Liver (tissue), 9 donors: ENCODE data around the gene COL19A1. TPM values are rescaled to one million over a fixed set of nuclear protein-coding genes. Genes with fewer than 3 reads are reported as not detected.

Experiments used
- DNase-seq: peaks from one replicate; pipeline ENCODE4 v3.0.0-alpha.2; 2017; ENCODE audit warnings: low spot score
- H3K27ac ChIP-seq, 2 donors: one replicate each; pipeline ENCODE4 v1.7.0; 2013; ENCODE audit warnings: inconsistent platforms in 2 of 2, low read length in 2 of 2, control low read depth in 1 of 2, low read depth in 1 of 2, mild to moderate bottlenecking in 1 of 2
- H3K27me3 ChIP-seq, 4 donors: one replicate each; pipeline versions ENCODE4 v1.6.1 to v1.7.0; 2013; ENCODE audit warnings: low read length in 3 of 4, inconsistent platforms in 1 of 4, mild to moderate bottlenecking in 1 of 4, moderate library complexity in 1 of 4; ENCODE audit not compliant: control insufficient read depth in 4 of 4, insufficient read depth in 4 of 4
- H3K36me3 ChIP-seq, 4 donors: one replicate each; pipeline versions ENCODE4 v1.6.1 to v1.7.0; 2013; ENCODE audit warnings: low read length in 3 of 4, mild to moderate bottlenecking in 3 of 4, low read depth in 1 of 4, moderate library complexity in 1 of 4; ENCODE audit not compliant: control insufficient read depth in 4 of 4, insufficient read depth in 3 of 4
- H3K4me1 ChIP-seq, 4 donors: one replicate each; pipeline versions ENCODE4 v1.6.1 to v1.7.0; 2013; ENCODE audit warnings: low read length in 3 of 4, mild to moderate bottlenecking in 3 of 4, moderate library complexity in 1 of 4; ENCODE audit not compliant: control insufficient read depth in 4 of 4, insufficient read depth in 4 of 4
- H3K4me3 ChIP-seq, 3 donors: one replicate each; pipeline versions ENCODE4 v1.6.1 to v1.7.0; 2013; ENCODE audit warnings: low read length in 3 of 3, control low read depth in 1 of 3, low read depth in 1 of 3, mild to moderate bottlenecking in 1 of 3
- H3K9ac ChIP-seq, 2 donors: one replicate each; pipeline ENCODE4 v1.7.0; 2013; ENCODE audit warnings: low read length in 2 of 2, mild to moderate bottlenecking in 2 of 2, moderate library complexity in 2 of 2, control low read depth in 1 of 2, low read depth in 1 of 2
- H3K9me3 ChIP-seq, 4 donors: one replicate each; pipeline versions ENCODE4 v1.6.1 to v1.7.0; 2013; ENCODE audit warnings: low read length in 3 of 4; ENCODE audit not compliant: control insufficient read depth in 4 of 4
- ATF3 ChIP-seq: IDR thresholded peaks from 2 replicates; pipeline ENCODE4 v1.6.1; 2016; ENCODE audit warnings: antibody characterized with exemption
- CTCF ChIP-seq: fragments of 150-350 bp; IDR thresholded peaks from 2 replicates; pipeline ENCODE4 v1.5.1; 2017; ENCODE audit warnings: improper control_type of control experiment, low read depth, low read length; ENCODE audit not compliant: missing input control
- EGR1 ChIP-seq, 2 donors: IDR thresholded peaks; 2 replicates each; pipeline ENCODE4 v1.6.1; 2016 to 2018; ENCODE audit warnings: antibody characterized with exemption in 2 of 2, low read depth in 2 of 2
- FOXA1 ChIP-seq: IDR thresholded peaks from 2 replicates; pipeline ENCODE4 v1.6.1; 2016; ENCODE audit warnings: antibody characterized with exemption
- FOXA2 ChIP-seq: IDR thresholded peaks from 2 replicates; pipeline ENCODE4 v1.6.1; 2016; ENCODE audit warnings: antibody characterized with exemption
- GABPA ChIP-seq, 2 donors: IDR thresholded peaks in 1 of 2; conservative IDR thresholded peaks in 1 of 2; 2 replicates each; pipeline ENCODE4 v1.6.1; 2016; ENCODE audit warnings: antibody characterized with exemption in 2 of 2, mild to moderate bottlenecking in 1 of 2, moderate library complexity in 1 of 2
- HNF4A ChIP-seq, 2 donors: conservative IDR thresholded peaks; 2 replicates each; pipeline ENCODE4 v1.6.1; 2016; ENCODE audit warnings: antibody characterized with exemption in 2 of 2, mild to moderate bottlenecking in 2 of 2
- HNF4G ChIP-seq: IDR thresholded peaks from 2 replicates; pipeline ENCODE4 v1.6.1; 2016; ENCODE audit warnings: antibody characterized with exemption
- JUND ChIP-seq, 2 donors: IDR thresholded peaks; 2 replicates each; pipeline ENCODE4 v1.6.1; 2016; ENCODE audit warnings: antibody characterized with exemption in 2 of 2
- MAX ChIP-seq: IDR thresholded peaks from 2 replicates; pipeline ENCODE4 v1.6.1; 2016; ENCODE audit warnings: antibody characterized with exemption
- NR2F2 ChIP-seq: IDR thresholded peaks from 2 replicates; pipeline ENCODE4 v1.6.1; 2016; ENCODE audit warnings: antibody characterized with exemption
- RAD21 ChIP-seq, 2 donors: IDR thresholded peaks; 2 replicates each; pipeline ENCODE4 v1.6.1; 2016; ENCODE audit warnings: antibody characterized with exemption in 2 of 2, mild to moderate bottlenecking in 2 of 2
- REST ChIP-seq: IDR thresholded peaks from 2 replicates; pipeline ENCODE4 v1.6.1; 2016; ENCODE audit warnings: antibody characterized with exemption, mild to moderate bottlenecking
- RXRA ChIP-seq, 2 donors: IDR thresholded peaks; 2 replicates each; pipeline ENCODE4 v1.6.1; 2017 to 2018; ENCODE audit warnings: antibody characterized with exemption in 2 of 2, mild to moderate bottlenecking in 1 of 2
- SP1 ChIP-seq: IDR thresholded peaks from 2 replicates; pipeline ENCODE4 v1.6.1; 2018; ENCODE audit warnings: antibody characterized with exemption, mild to moderate bottlenecking
- TAF1 ChIP-seq: conservative IDR thresholded peaks from 2 replicates; pipeline ENCODE4 v1.6.1; 2016; ENCODE audit warnings: antibody characterized with exemption, mild to moderate bottlenecking
- YY1 ChIP-seq: IDR thresholded peaks from 2 replicates; pipeline ENCODE4 v1.6.1; 2016; ENCODE audit warnings: antibody characterized with exemption, mild to moderate bottlenecking
- ZBTB33 ChIP-seq: IDR thresholded peaks from 2 replicates; pipeline ENCODE4 v1.6.1; 2016; ENCODE audit warnings: antibody characterized with exemption
- WGBS: extraction: QIAGEN DNeasy Blood & Tissue Kit; methylation state at CpG from one replicate; pipeline ENCODE4 v1.1.7; 2013; 5-methylcytosine and 5-hydroxymethylcytosine counted together
- polyA plus RNA-seq, 2 donors: library from polyadenylated mRNA; stranded (reverse) in 1 of 2; unstranded in 1 of 2; fragments of 200-250 nt in 1 of 2; fragments of >200 nt in 1 of 2; fragmentation: Nextera tagmentation in 1 of 2; extraction: Ambion mirVana in 1 of 2; gene quantifications; one replicate each; pipeline versions ENCODE4 v1.2.1 to v1.2.3, GENCODE V29; 2013 to 2015
- total RNA-seq, 2 donors: library from RNA; depleted of rRNA; stranded (reverse); fragments of >200 nt; gene quantifications; one replicate each; pipeline ENCODE4 v1.2.3, GENCODE V29; 2014
- donor health status: healthy.
- donor health status: healthy.
- donor health status: healthy.
- donor health status: healthy.
- donor health status: healthy.

The COL19A1 gene
- total and polyA plus RNA-seq, 4 donors = 0.25 to 0.51 TPM; not detected in 2

GRCh38 chr6:70129341-70129740 is 263.0 kb downstream of the COL19A1 start:
- Histone ChIP-seq H3K4me3 (no peak overlapping the region), H3K9me3 (no peaks in the 10 kb centered on the region), H3K27me3 (no peaks in the 10 kb centered on the region), H3K27ac (no peak overlapping the region), H3K4me1 (no peaks in the 10 kb centered on the region), H3K9ac (no peak overlapping the region), H3K36me3 (no peaks in the 10 kb centered on the region)
- no peak for DNase-seq
- 93% methylated on average over 3 of the region's 3 CpGs for WGBS
- no peak for TF ChIP-seq ATF3
- no peak for TF ChIP-seq TAF1
- no peak for TF ChIP-seq NR2F2
- no peak for TF ChIP-seq GABPA (IDR thresholded peaks at IDR 0.05 in 1 of 2, conservative IDR thresholded peaks at IDR 0.05 in 1 of 2)
- TF ChIP-seq JUND (IDR thresholded peaks at IDR 0.05) = no peak
- no peak for TF ChIP-seq RAD21 (IDR thresholded peaks at IDR 0.05)
- TF ChIP-seq FOXA1 = no peak
- no peak for TF ChIP-seq MAX
- TF ChIP-seq HNF4G = no peak
- no peak for TF ChIP-seq RXRA (IDR thresholded peaks at IDR 0.05)
- no peak for TF ChIP-seq FOXA2
- TF ChIP-seq HNF4A (conservative IDR thresholded peaks at IDR 0.05) = no peak
- no peak for TF ChIP-seq REST
- no peak for TF ChIP-seq SP1
- TF ChIP-seq CTCF = no peak
- TF ChIP-seq EGR1 (IDR thresholded peaks at IDR 0.05; ENCODE audit: low read depth in 2 of 2) = no peak
- no peak for TF ChIP-seq YY1
- no peak for TF ChIP-seq ZBTB33
